NCI-H1417 treated with DMSO at 0.1 percent for 48 hours (cell line): ENCODE measurements around the gene PML.

Experiments used
- DNase-seq: peaks from one replicate; lab custom pipeline; 2025; lab: John Stamatoyannopoulos, UW

The PML gene

GRCh38 chr15:73985101-73985873, 9.2 kb upstream of the PML start:
- DNase-seq, result no peak

GRCh38 chr15:73986055-73986775, 8.3 kb upstream of the PML start:
- DNase-seq, result no peak

- no peak for DNase-seq
Observed at GRCh38 chr15:73986776-73987056, 7.8 kb upstream of the PML start.

GRCh38 chr15:73987250-73987649, 7.3 kb upstream of the PML start:
- DNase-seq, result no peak

- no peak for DNase-seq
Observed at GRCh38 chr15:73987681-73988444, 6.7 kb upstream of the PML start.

- DNase-seq, result no peak
Observed at GRCh38 chr15:73988445-73988969, 6.0 kb upstream of the PML start.

- DNase-seq, result no peak
Observed at GRCh38 chr15:73989001-73989798, 5.3 kb upstream of the PML start.

- DNase-seq, result no peak
Observed at GRCh38 chr15:73990250-73991005, 4.1 kb upstream of the PML start.

- DNase-seq, result no peak
Observed at GRCh38 chr15:73991260-73991659, 3.3 kb upstream of the PML start.

GRCh38 chr15:73991726-73992593, 2.6 kb upstream of the PML start, which contains the start of gene STOML1:
TSS of gene STOML1 (minus strand) at chr15:73992295. CDS start at chr15:73992223, 72 bp downstream.
- peak; percentile 82 for DNase-seq

GRCh38 chr15:73992594-73992898, 2.0 kb upstream of the PML start:
- no peak for DNase-seq

GRCh38 chr15:73993211-73993994, 1.1 kb upstream of the PML start:
- DNase-seq, result no peak

GRCh38 chr15:73994912-73995622, 551 bp downstream of the PML start:
- DNase-seq, result no peak

GRCh38 chr15:73996267-73996666, 1.8 kb downstream of the PML start:
- no peak for DNase-seq

GRCh38 chr15:73996939-73997338, 2.4 kb downstream of the PML start:
- DNase-seq, result no peak

- DNase-seq, result no peak
Observed at GRCh38 chr15:73997986-73998385, 3.5 kb downstream of the PML start.

GRCh38 chr15:74006774-74007639, 12.5 kb downstream of the PML start:
- DNase-seq, result no peak
